HepG2 (cell line): ENCODE data around the gene POGK. TPM values are rescaled to one million over a fixed set of nuclear protein-coding genes. Genes with fewer than 3 reads are reported as not detected.

Source experiments
- CREM ChIP-seq, 2 experiments: sonication (generic) in 1 of 2; formaldehyde crosslinking in 1 of 2; IDR thresholded peaks; 2 replicates each; pipeline versions ENCODE4 v1.4.0 to v1.6.1; 2016 to 2020; ENCODE audit warnings: antibody characterized with exemption in 1 of 2, mild to moderate bottlenecking in 1 of 2, missing genetic modification reagents in 1 of 2
- GATA4 ChIP-seq: sonication (generic); IDR thresholded peaks from 2 replicates; pipeline ENCODE4 v1.6.1; 2016; ENCODE audit warnings: antibody characterized with exemption, low read depth, borderline replicate concordance
- IRX3 ChIP-seq: sonication (generic); formaldehyde crosslinking; IDR thresholded peaks from 2 replicates; pipeline ENCODE4 v1.8.1; 2023; ENCODE audit warnings: mild to moderate bottlenecking, low read depth, missing genetic modification reagents, borderline replicate concordance
- MED1 ChIP-seq: sonication (generic); formaldehyde crosslinking; IDR thresholded peaks from 2 replicates; pipeline ENCODE4 v1.4.0; 2020; ENCODE audit warnings: missing genetic modification reagents
- NFIB ChIP-seq: sonication (generic); formaldehyde crosslinking; IDR thresholded peaks from 2 replicates; pipeline ENCODE4 v1.9.0; 2021; ENCODE audit warnings: missing genetic modification reagents, mild to moderate bottlenecking, borderline replicate concordance
- RCOR2 ChIP-seq: IDR thresholded peaks from 2 replicates; pipeline ENCODE4 v1.6.1; 2016; ENCODE audit warnings: missing biosample characterization, missing genetic modification reagents
- SOX6 ChIP-seq, 2 experiments: fragments of 450-650 bp in 1 of 2; sonication (generic) in 1 of 2; formaldehyde crosslinking in 1 of 2; IDR thresholded peaks; 2 replicates each; pipeline versions ENCODE4 v1.4.0 to v1.6.1; 2017 to 2020; ENCODE audit warnings: antibody characterized with exemption in 1 of 2, mild to moderate bottlenecking in 1 of 2, missing genetic modification reagents in 1 of 2
- TCF12 ChIP-seq, 2 experiments: fragments of 450-650 bp in 1 of 2; sonication (generic) in 1 of 2; formaldehyde crosslinking in 1 of 2; IDR thresholded peaks; 2 replicates each; pipeline versions ENCODE4 v1.6.1 to v1.8.0; 2017 to 2022; ENCODE audit warnings: antibody characterized with exemption in 1 of 2, mild to moderate bottlenecking in 1 of 2, missing genetic modification reagents in 1 of 2, moderate library complexity in 1 of 2
- TEAD3 ChIP-seq: optimal IDR thresholded peaks from 2 replicates; pipeline ENCODE3; 2016; ENCODE audit warnings: borderline replicate concordance
- TRAFD1 ChIP-seq: sonication (generic); formaldehyde crosslinking; IDR thresholded peaks from 2 replicates; pipeline ENCODE4 v1.5.1; 2020; ENCODE audit warnings: missing genetic modification reagents, mild to moderate bottlenecking, borderline replicate concordance
- ZFP36 ChIP-seq: fragments of 150-350 bp; IDR thresholded peaks from 2 replicates; pipeline ENCODE4 v1.6.1; 2018; ENCODE audit warnings: borderline replicate concordance, low read length, low read depth; ENCODE audit not compliant: partially characterized antibody
- ZNF256 ChIP-seq: sonication (generic); formaldehyde crosslinking; conservative IDR thresholded peaks from 2 replicates; pipeline ENCODE4 v1.4.0; 2020; ENCODE audit warnings: missing genetic modification reagents
- ZNF317 ChIP-seq: sonication (generic); formaldehyde crosslinking; IDR thresholded peaks from 2 replicates; pipeline ENCODE4 v1.5.0; 2020; ENCODE audit warnings: mild to moderate bottlenecking, missing genetic modification reagents
- ZNF337 ChIP-seq: sonication (generic); formaldehyde crosslinking; IDR thresholded peaks from 2 replicates; pipeline ENCODE4 v1.5.1; 2020; ENCODE audit warnings: missing genetic modification reagents, low read depth, mild to moderate bottlenecking, borderline replicate concordance
- ZNF367 ChIP-seq: sonication (generic); formaldehyde crosslinking; IDR thresholded peaks from 2 replicates; pipeline ENCODE4 v1.4.0; 2020; ENCODE audit warnings: missing genetic modification reagents, borderline replicate concordance
- ZNF549 ChIP-seq: sonication (generic); formaldehyde crosslinking; IDR thresholded peaks from 2 replicates; pipeline ENCODE4 v1.5.0; 2020; ENCODE audit warnings: missing genetic modification reagents
- ZNF577 ChIP-seq: sonication (generic); formaldehyde crosslinking; IDR thresholded peaks from 2 replicates; pipeline ENCODE4 v1.4.0; 2020; ENCODE audit warnings: mild to moderate bottlenecking, low read depth, missing genetic modification reagents, borderline replicate concordance
- polyA plus RNA-seq, 8 experiments: library from polyadenylated mRNA; depleted of rRNA in 3 of 8; stranded (reverse) in 7 of 8; unstranded in 1 of 8; fragments of >200 nt; fragmentation: Illumina TruSeq in 4 of 8; extraction: Trizol in 4 of 8; gene quantifications; 2 replicates each; pipeline versions ENCODE4 v1.2.1 to v1.2.3, GENCODE V29; 2011 to 2016; ENCODE audit warnings: low read depth in 4 of 8, missing spikeins in 1 of 8, mixed read lengths in 1 of 8; ENCODE audit not compliant: insufficient read depth in 1 of 8
- total RNA-seq, 5 experiments: library from RNA; depleted of rRNA; stranded (reverse); fragments of >200 nt; fragmentation: Illumina TruSeq; extraction: Trizol; gene quantifications; 2 replicates each; pipeline ENCODE4 v1.2.3, GENCODE V29; 2016; ENCODE audit warnings: low read depth in 1 of 5
- TF ChIP-seq, protein P1 (sequence below), 2 experiments: IDR thresholded peaks; 2 replicates each; pipeline ENCODE4 v1.6.1; 2011 to 2012; ENCODE audit warnings: low read length in 2 of 2, borderline replicate concordance in 1 of 2, low read depth in 1 of 2, mild to moderate bottlenecking in 1 of 2, moderate library complexity in 1 of 2

Gene POGK
- total and polyA plus RNA-seq, 2 of the 13 experiments (the other 11 are each of a cell fraction or from before 2014, with no cell fraction given): 4.8 to 16.2 TPM

DNA sequence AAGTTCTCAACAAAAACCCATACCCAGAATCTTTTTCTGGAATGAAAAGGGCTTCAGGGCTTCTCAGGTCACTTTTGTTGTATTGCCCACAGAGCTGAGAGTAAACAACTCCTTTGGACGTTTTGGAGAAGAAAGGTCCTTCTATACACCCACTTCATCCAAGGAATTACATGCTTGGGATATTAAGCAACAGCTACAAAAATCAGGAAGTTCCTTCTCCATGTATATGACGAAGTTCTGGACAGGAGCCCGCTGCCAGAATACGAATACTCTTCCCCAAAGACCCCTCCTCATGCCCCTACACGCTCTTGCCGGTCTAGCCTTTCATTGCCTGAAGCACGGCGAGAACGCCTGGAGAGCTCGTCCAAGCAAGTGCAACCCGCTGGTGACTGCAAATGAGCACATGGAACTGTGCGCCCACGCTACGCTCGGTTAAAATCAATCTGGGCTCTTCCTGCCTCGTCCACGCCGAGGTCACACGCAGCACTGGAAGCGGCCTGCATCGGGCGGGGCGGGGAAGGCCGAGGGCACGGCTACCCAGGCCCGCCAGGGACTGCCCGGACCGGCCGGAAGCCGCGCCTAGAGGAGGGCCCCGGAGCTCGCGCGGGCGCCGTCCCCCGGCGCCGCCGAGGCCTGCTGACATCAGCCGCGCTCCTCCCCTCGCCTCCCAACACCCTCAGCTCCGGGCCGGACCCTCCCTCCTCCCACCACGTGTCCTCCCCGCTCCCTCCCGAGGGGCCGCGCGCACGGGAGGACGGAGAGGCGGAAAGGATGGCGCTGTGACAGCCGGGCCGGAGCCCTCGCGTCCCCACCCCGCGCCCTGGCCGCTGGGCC lies at the start of gene POGK (continued):
- TF ChIP-seq CREM (IDR thresholded peaks at IDR 0.05): no peak
- no peak for TF ChIP-seq CREM (CRISPR knock-in tag; IDR thresholded peaks at IDR 0.05)
- TF ChIP-seq RCOR2 (CRISPR knock-in tag): no peak
- no peak for TF ChIP-seq ZNF317 (CRISPR knock-in tag)
- no peak for TF ChIP-seq ZFP36
- peak; percentile 86; the same call in 1 of the 2 replicates for TF ChIP-seq ZNF256 (CRISPR knock-in tag)
- TF ChIP-seq MED1 (CRISPR knock-in tag): peak; percentile 78; the same call in 1 of the 2 replicates
- no peak for TF ChIP-seq ZNF577
- TF ChIP-seq ZNF367: peak; percentile 59; the same call in 1 of the 2 replicates
- no peak for TF ChIP-seq TRAFD1 (CRISPR knock-in tag)
- TF ChIP-seq ZNF549 (CRISPR knock-in tag): no peak
- TF ChIP-seq TEAD3 (CRISPR knock-in tag): peak; percentile 42
- no peak for TF ChIP-seq GATA4
- TF ChIP-seq TCF12 (IDR thresholded peaks at IDR 0.05): no peak
- no peak for TF ChIP-seq TCF12 (CRISPR knock-in tag; IDR thresholded peaks at IDR 0.05)
- no peak for TF ChIP-seq SOX6 (IDR thresholded peaks at IDR 0.05)
- TF ChIP-seq SOX6 (CRISPR knock-in tag; IDR thresholded peaks at IDR 0.05): peak; percentile 14; the same call in 1 of the 2 replicates
- TF ChIP-seq IRX3 (CRISPR knock-in tag): peak; percentile 92; the same call in 1 of the 2 replicates
- TF ChIP-seq, protein P1, sequence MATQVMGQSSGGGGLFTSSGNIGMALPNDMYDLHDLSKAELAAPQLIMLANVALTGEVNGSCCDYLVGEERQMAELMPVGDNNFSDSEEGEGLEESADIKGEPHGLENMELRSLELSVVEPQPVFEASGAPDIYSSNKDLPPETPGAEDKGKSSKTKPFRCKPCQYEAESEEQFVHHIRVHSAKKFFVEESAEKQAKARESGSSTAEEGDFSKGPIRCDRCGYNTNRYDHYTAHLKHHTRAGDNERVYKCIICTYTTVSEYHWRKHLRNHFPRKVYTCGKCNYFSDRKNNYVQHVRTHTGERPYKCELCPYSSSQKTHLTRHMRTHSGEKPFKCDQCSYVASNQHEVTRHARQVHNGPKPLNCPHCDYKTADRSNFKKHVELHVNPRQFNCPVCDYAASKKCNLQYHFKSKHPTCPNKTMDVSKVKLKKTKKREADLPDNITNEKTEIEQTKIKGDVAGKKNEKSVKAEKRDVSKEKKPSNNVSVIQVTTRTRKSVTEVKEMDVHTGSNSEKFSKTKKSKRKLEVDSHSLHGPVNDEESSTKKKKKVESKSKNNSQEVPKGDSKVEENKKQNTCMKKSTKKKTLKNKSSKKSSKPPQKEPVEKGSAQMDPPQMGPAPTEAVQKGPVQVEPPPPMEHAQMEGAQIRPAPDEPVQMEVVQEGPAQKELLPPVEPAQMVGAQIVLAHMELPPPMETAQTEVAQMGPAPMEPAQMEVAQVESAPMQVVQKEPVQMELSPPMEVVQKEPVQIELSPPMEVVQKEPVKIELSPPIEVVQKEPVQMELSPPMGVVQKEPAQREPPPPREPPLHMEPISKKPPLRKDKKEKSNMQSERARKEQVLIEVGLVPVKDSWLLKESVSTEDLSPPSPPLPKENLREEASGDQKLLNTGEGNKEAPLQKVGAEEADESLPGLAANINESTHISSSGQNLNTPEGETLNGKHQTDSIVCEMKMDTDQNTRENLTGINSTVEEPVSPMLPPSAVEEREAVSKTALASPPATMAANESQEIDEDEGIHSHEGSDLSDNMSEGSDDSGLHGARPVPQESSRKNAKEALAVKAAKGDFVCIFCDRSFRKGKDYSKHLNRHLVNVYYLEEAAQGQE (IDR thresholded peaks at IDR 0.05; ENCODE audit: borderline replicate concordance in 1 of 2, low read depth in 1 of 2, low read length in 2 of 2): no peak; a peak in 1 of 4 replicates
- TF ChIP-seq ZNF337 (CRISPR knock-in tag): 0 out of 2 replicates have a peak, but pooled peaks have one; percentile 84
- TF ChIP-seq NFIB (CRISPR knock-in tag): no peak
